ENCODE results near the gene CLEC4G.
"Not testable (repeated sequence)": the region's sequence is repeated elsewhere in the genome, so short reads cannot be mapped to it uniquely, and the experiment has no call there.

The CLEC4G gene

GRCh38 chr19:7771072-7771471 is 39.2 kb upstream of the CLEC4G start:
- no peak for TF ChIP-seq CTCF (conservative IDR thresholded peaks at IDR 0.05)
- H3K27ac ChIP-seq: no peak overlapping the region

GRCh38 chr19:7769171-7769570 is 37.3 kb upstream of the CLEC4G start:
- no peak overlapping the region for H3K27ac ChIP-seq
- TF ChIP-seq ZFX (IDR thresholded peaks at IDR 0.05) (no peak), CTCF (conservative IDR thresholded peaks at IDR 0.05) (no peak)

GRCh38 chr19:7767487-7767886 is 35.6 kb upstream of the CLEC4G start:
- no peak for TF ChIP-seq ZFX (IDR thresholded peaks at IDR 0.05)
- TF ChIP-seq CTCF (conservative IDR thresholded peaks at IDR 0.05): no peak

GRCh38 chr19:7766535-7766934 is 34.6 kb upstream of the CLEC4G start:
- H3K27ac ChIP-seq: no peak overlapping the region
- TF ChIP-seq ZFX (IDR thresholded peaks at IDR 0.05) (no peak), CTCF (conservative IDR thresholded peaks at IDR 0.05) (no peak)

More at GRCh38 chr19:7767487-7767886, 35.6 kb upstream of the CLEC4G start:
- H3K27ac ChIP-seq: no peak overlapping the region

- H3K27ac ChIP-seq: not testable (repeated sequence)
Observed at GRCh38 chr19:7765043-7765442, 33.1 kb upstream of the CLEC4G start.

GRCh38 chr19:7764157-7764556 is 32.2 kb upstream of the CLEC4G start:
- not testable (repeated sequence) for H3K27ac ChIP-seq

GRCh38 chr19:7763696-7764095 is 31.8 kb upstream of the CLEC4G start:
- TF ChIP-seq CTCF (conservative IDR thresholded peaks at IDR 0.05): no peak
- TF ChIP-seq ZFX (IDR thresholded peaks at IDR 0.05): no peak
- H3K27ac ChIP-seq: no peak overlapping the region

GRCh38 chr19:7762719-7763293 is 30.9 kb upstream of the CLEC4G start, which contains the start of gene CLEC4M:
CLEC4M (plus strand) TSS chr19:7763243; CDS start chr19:7763267, 24 bp downstream.
- TF ChIP-seq CTCF (conservative IDR thresholded peaks at IDR 0.05) (no peak), ZFX (IDR thresholded peaks at IDR 0.05) (no peak)
- no peak within 1 kb of the TSS for H3K27ac ChIP-seq

Measured in C4-2B (cell line).